Amniotic epithelial cell (primary cell): ENCODE data around the gene SLC9A3.
"Not testable (repeated sequence)": the region's sequence is repeated elsewhere in the genome, so short reads cannot be mapped to it uniquely, and the experiment has no call there.

Experiments used
- DNase-seq: peaks from one replicate; pipeline ENCODE4 v3.0.0-alpha.2; 2010; ENCODE audit warnings: low read depth

The SLC9A3 gene

GRCh38 chr5:488744-489688 is 35.2 kb downstream of the SLC9A3 start:
- no peak for DNase-seq

- no peak for DNase-seq
Measured at GRCh38 chr5:488241-488640, 36.0 kb downstream of the SLC9A3 start.

DNA sequence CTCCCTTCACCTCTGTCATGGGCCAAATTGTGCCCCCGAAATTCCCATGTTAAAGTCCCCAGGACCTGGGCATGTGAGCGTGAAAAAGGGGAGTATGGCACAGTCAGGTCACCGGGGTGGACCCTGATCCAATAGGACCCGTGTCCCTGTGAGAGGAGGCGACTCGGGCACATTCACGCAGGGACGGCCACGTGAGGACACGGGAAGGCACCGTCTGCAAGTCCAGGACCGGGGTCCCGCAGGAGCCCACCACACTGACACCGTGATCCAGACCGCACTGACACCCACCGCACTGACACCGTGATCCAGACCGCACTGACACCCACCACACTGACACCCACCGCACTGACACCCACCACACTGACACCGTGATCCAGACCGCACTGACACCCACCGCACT is 37.7 kb downstream of the SLC9A3 start:
- DNase-seq: not testable (repeated sequence)

DNA sequence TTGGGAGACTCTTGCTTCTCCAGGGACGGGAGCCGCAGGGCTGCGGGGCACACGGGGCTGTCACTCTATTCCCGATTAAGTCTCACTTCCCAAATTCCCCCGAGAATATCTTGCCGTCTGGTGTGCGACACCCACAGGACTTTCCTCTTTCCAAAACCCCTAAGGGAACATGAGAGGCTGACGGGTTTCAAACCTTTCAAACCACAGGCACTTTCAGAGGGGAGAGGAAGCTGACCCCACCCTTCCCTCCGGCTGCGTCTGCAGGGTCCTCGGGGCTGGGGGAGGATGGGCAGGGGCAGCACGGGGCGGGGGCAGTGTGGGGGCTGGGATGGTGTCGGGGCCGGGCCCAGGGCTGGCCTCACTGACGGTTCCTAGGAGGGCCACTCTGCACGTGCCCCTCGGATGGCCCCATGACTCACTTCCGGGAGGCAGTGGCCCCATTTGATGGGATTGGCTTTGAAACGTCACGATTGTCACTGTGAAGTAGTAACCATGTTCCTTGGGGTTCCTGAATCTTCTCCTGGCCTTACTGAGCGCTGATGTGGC is 38.2 kb downstream of the SLC9A3 start:
- DNase-seq: no peak

- no peak for DNase-seq
Measured at GRCh38 chr5:485113-485945, 38.9 kb downstream of the SLC9A3 start.

- no peak for DNase-seq
Measured at GRCh38 chr5:484556-484955, 39.7 kb downstream of the SLC9A3 start.

DNA sequence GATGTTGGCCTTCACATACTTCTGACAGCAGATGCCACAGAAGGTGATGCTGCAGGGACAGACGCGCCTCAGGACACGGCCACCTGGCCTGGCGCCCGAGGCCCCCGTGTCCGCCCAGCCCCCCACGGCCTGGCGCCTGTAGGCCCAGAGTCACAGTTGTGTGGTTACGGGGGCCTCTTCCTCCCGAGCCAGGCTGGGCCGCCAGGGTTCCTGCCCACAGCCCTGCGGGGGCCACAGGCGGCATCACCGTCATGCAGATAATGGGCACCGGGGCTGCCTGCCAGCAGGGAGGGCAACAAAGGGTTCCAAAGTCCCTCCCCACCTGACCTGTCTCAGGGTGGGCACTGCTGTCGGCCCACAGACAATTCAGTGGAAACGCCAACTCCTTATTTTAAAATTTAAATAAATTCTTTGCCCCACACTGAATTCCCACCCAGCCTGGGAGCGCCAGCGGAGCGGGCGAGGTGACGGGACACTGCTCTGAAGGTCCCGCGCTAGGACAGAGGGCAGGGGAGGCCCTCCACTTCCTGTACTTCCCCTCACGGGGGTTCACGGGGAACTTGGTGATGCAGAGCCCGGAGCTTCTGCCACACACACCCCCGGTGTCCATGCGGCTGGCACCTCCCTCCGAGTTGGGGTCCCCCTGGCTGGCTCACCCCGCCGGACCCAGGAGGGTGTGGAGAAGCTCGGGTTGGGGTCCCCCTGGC is 40.7 kb downstream of the SLC9A3 start:
- DNase-seq: no peak

DNA sequence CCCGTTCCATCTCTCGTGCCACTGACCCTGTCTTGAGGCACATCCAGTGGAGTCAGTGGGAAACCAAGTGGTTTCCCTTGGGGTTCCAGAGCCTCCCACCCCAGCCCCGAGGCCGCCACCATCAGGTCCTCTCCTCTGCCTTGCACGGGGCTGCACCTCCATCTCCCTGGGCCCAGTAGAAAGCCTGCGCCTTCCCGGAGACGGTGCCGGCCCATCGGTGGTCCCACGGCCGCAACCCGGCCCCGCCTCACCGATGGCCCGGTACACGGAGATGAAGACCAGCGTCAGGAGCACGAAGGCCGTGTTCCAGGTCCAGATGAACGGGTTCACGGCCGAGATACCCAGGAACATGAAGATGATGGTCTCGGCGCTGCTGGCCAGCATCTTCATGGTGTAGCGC is 41.2 kb downstream of the SLC9A3 start:
- no peak for DNase-seq

DNA sequence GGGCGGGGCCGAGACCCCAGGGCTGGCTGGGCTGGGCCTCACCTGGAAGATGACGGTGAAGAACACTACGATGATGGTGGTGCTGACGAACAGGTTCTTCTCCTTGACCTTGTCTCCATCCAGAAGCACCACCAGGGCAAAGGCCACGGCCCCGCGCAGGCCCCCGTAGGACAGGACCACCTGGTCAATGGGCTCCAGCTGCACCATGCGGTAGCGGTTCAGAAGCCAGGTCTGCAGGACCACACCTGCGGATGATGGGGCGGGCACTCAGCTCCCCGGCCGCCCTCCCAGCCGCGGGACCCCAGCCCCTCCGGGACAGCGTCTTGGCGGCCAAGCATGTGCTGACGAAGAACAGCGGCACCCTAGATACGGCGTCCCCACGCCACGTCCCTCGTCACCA is 41.7 kb downstream of the SLC9A3 start:
- no peak for DNase-seq

GRCh38 chr5:482021-482420 is 42.2 kb downstream of the SLC9A3 start:
- DNase-seq: no peak

DNA sequence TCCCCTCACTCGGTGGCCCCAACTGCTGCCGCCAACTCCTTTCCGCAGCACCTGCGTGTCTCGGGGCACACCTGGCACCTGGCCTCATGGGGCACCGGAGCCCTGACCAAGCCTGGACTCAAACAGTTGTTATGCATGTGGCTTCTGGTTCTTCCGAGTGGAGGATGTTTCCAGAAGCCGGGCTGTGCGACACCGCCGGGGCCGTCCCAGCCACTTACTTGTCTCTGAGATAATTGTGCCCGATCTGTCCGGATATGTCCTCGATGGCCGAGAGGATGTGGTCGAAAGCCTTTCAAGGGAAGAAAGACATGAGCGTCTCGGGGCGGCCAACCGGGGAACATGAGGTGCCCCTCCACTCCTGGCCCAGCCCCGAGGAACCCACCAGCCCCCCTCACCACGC is 42.9 kb downstream of the SLC9A3 start:
- DNase-seq: no peak

GRCh38 chr5:479566-480319 is 44.5 kb downstream of the SLC9A3 start:
- DNase-seq: no peak

DNA sequence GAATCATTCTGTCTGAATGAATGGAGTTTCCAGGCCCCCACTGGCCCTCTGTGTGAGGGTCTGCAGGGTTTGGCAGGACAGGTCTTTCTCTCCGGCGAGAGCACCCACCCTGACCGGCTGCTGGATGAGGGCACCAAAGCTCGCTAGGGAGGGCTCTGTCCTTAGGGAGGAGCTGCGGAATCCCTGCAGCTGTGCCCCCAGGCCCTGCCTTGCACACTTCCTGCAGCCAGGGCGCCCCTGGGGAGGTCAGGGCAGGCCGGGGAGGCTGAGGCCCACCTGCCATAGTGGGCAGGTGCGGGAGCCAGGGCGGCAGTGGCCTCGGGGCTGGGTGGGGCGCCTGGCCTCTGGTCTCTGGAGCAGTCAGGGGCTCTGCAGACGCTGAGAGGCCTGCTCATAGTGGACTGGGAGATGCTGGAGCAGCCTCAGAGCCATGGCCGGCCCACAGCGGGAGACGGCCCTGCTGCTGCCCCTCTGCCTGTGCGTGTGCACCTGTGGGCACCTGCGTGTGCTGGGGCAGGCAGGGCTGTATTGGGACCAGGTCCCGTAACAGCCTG is 45.2 kb downstream of the SLC9A3 start:
- no peak for DNase-seq

- no peak for DNase-seq
Measured at GRCh38 chr5:478369-478981, 45.8 kb downstream of the SLC9A3 start.

DNA sequence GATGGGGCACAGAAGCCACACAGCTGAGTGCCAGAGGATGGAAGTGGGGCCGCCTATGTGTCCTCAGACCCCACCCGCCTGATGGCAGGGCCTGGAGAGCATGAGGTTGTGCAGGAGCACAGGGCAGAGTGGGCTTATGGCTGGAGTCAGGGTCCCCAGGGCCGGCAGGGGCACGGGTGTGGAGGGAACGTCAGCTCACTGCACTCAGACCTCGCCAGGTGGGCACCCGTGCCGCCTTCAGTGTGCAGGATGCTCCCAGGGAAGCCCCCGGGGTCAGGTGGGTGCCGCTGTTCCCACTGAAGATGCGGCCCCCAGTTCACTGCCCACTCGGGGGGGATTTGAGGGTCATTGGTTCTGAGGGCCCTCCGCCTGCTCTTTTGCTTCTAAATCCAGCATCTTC is 46.4 kb downstream of the SLC9A3 start:
- no peak for DNase-seq

- no peak for DNase-seq
Measured at GRCh38 chr5:477247-477646, 47.0 kb downstream of the SLC9A3 start.

GRCh38 chr5:476814-477175 is 47.5 kb downstream of the SLC9A3 start:
- no peak for DNase-seq

GRCh38 chr5:476102-476813 is 48.0 kb downstream of the SLC9A3 start:
- no peak for DNase-seq

DNA sequence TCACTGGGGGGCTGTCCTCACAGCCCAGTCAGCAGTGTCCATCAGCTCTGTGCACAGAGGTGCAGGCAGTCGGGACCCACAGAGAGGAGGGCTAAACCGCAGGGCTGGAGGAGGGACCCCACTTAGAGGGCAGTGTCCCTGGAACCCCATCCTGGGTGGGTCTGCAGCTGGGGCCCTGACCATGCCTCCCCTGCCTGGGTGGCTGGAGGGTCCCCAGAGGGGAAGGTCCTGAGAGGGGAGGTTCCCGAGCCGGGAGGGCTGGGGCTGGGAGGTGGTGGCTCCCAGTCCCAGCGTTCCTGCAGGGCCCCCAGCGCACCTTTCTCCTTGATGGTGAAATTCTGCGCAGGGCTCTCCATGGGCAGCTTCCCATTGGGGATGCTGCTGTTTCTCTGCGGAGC is 48.5 kb downstream of the SLC9A3 start:
- no peak for DNase-seq
